Measurements from ENCODE around the gene PKDCC.
A peak's percentile ranks its signal among the peaks of the same experiment; 100 is the strongest.

The PKDCC gene

DNA sequence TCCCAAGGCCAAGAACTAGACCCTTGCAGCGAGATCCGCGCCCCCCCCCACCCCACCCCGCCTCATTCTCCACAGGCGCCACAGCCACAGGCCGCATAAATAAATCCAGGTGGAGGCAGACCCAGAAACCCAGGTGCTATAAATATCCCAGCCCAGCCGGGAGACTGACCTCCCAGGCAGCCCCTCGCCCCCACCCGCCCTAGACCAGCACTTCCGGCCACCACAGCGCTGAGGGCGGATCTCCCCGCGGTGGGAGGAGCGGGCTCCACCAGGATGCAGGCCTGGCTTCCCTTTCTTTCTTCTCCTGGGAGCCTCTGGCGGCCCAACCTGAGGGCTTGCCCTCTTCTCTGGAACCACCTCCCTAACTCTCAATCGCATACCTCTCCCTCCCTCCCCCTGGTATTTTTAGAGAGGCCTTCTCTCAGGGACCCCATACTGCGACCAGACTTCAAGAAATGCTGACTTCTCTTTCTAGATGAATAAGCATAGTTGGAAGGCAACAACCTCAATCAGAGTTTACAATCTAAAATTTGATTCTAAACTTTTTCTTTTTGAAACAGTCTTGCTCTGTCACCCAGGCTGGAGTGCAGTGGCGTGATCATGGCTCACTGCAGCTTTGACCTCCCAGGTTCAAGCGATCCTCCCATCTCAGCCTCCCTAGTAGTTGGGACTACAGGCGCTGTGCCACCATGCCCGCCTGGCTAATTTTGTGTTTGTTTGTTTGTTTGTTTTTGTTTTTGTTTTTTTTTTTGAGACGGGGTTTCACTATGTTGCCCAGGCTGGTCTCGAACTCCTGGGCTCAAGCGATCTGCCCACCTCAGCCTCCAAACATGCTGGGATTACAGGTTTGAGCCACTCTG, 55.0 kb downstream of the PKDCC start:
- no peaks in the 10 kb centered on the region for H3K36me3 ChIP-seq
- peaks cover 9% of the 10 kb centered on the region; the same call in 1 of the 2 replicates for H3K27me3 ChIP-seq
- peaks cover 78% of the 10 kb centered on the region for H3K4me1 ChIP-seq
- peak overlapping the region; percentile 91 for H3K4me2 ChIP-seq
- H3K9ac ChIP-seq: no peak overlapping the region; the same call in 1 of the 2 replicates
- H4K20me1 ChIP-seq: no peaks in the 10 kb centered on the region
- H3K27ac ChIP-seq: peak overlapping the region; percentile 82
- no peaks in the 10 kb centered on the region; the same call in 1 of the 2 replicates for H3K9me3 ChIP-seq
- peak overlapping the region; percentile 54; the same call in 1 of the 2 replicates for H3K4me3 ChIP-seq
- TF ChIP-seq Cebpa-rat (IDR thresholded peaks at IDR 0.05): no peak

DNA sequence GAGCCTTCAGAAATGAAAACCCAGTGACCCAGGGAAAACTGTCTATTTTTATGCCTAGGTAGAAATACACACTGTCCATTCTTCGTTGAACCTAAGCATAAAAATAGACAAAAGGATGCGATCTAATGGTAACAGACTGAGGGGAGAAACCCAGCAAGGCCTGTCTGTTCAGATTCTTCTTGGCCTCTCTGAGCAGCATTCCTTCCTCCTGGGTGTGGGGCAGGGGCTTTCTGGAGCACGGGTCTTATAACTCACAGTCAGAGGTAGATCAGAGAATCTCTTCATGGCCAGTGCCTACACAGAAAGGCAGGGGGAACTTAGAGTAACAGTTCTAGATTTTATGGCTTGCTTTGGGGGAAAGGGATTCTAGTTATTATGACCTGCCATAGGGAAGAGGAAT, 56.0 kb downstream of the PKDCC start:
- peaks cover 9% of the 10 kb centered on the region; the same call in 1 of the 2 replicates for H3K27me3 ChIP-seq
- H4K20me1 ChIP-seq: no peaks in the 10 kb centered on the region
- H3K4me2 ChIP-seq: no peak overlapping the region
- no peaks in the 10 kb centered on the region; the same call in 1 of the 2 replicates for H3K9me3 ChIP-seq
- no peak overlapping the region for H3K4me3 ChIP-seq
- no peak for TF ChIP-seq Cebpa-rat (IDR thresholded peaks at IDR 0.05)
- H3K9ac ChIP-seq: no peak overlapping the region
- H3K36me3 ChIP-seq: no peaks in the 10 kb centered on the region
- peaks cover 67% of the 10 kb centered on the region for H3K4me1 ChIP-seq
- no peak overlapping the region for H3K27ac ChIP-seq

GRCh38 chr2:42104621-42105020, 56.8 kb downstream of the PKDCC start:
- H3K4me2 ChIP-seq: peak overlapping the region; percentile 64
- TF ChIP-seq Cebpa-rat (IDR thresholded peaks at IDR 0.05): no peak
- no peak overlapping the region for H3K9ac ChIP-seq
- H3K4me3 ChIP-seq: no peak overlapping the region
- H3K27me3 ChIP-seq: peaks cover 9% of the 10 kb centered on the region; the same call in 1 of the 2 replicates
- H3K4me1 ChIP-seq: peaks cover 60% of the 10 kb centered on the region
- no peaks in the 10 kb centered on the region for H3K36me3 ChIP-seq
- no peak overlapping the region for H3K27ac ChIP-seq
- H4K20me1 ChIP-seq: no peaks in the 10 kb centered on the region
- no peaks in the 10 kb centered on the region; the same call in 1 of the 2 replicates for H3K9me3 ChIP-seq

DNA sequence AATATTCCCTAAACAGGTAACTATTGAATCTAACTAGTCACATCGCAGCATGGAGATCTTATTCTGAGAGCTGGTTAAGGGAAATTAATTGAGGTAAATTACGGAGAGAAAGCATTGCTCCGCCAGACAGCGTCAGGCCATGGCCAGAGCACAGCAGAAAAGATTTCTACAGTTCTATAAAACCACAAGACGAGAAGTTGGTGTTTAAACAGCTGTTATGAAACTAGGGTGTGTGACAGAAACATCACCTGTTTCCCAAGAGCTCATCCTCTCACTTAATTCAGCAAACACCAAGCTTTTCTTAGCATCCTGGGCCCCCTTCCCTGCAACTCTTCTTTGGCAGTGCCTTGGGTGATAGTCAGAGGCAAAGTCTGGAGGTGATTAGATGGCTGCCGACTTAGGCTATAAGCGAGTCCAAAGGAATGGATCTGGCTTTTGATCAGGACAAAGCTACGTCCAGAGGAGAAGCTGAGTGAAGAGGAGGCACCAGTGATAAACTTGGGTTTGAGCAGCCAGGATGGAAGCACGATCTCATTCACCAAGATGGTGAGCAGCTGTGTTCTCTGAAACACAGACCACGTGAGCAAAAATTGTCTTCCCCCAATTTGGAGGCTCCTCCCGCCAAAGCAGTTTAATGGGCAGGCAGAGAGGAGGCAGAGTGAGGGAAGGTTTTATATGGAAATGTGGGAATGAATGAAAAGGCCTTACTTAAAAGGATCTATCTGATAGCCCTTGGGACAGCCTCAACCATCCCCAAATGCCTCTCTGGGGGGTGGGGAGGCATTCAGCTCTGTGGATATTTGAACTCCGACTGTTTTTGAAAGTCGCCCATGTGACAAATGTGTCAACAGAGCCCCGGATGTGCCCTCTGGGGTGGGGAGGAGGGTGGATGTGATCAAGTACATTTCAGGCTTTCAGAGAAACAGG, 57.8 kb downstream of the PKDCC start:
- peaks cover 54% of the 10 kb centered on the region for H3K4me1 ChIP-seq
- peaks cover 9% of the 10 kb centered on the region; the same call in 1 of the 2 replicates for H3K27me3 ChIP-seq
- H3K4me2 ChIP-seq: peak overlapping the region; percentile 64
- H3K27ac ChIP-seq: peak overlapping the region; percentile 29; the same call in 1 of the 2 replicates
- H4K20me1 ChIP-seq: no peaks in the 10 kb centered on the region
- no peak overlapping the region for H3K4me3 ChIP-seq
- no peaks in the 10 kb centered on the region for H3K9me3 ChIP-seq
- TF ChIP-seq Cebpa-rat (IDR thresholded peaks at IDR 0.05): no peak
- no peak overlapping the region for H3K9ac ChIP-seq
- H3K36me3 ChIP-seq: no peaks in the 10 kb centered on the region

DNA sequence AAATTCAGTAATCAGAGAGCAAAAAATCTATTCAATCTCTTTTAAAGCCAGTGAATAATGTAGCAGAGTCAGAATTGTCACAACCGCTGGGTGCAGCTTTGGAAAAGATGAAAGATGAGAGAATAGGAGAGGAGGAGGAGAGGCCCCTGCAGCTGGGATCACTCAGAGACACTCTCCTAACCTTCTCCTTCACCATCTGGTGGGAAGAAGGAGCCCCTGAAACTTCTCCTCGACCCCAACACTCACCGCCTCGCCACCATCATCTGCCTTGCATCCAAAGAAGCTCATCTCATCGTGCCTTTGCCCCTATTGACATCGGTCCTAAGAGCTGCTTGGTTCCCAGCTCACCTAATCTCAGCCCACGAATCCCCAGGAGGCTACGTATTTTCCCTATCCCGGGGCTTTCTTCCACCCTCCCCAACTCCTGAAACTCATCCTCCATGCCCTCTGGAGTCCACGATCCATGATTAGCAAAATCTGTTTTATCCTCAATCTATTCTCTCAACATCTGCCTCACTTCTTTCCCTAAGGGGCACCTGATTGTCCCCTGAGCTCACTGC, 58.5 kb downstream of the PKDCC start:
- H4K20me1 ChIP-seq: no peaks in the 10 kb centered on the region
- H3K4me2 ChIP-seq: peak overlapping the region; percentile 64

GRCh38 chr2:42107249-42108042, 59.6 kb downstream of the PKDCC start:
- no peaks in the 10 kb centered on the region for H4K20me1 ChIP-seq
- H3K4me1 ChIP-seq: peaks cover 37% of the 10 kb centered on the region
- H3K27ac ChIP-seq: no peak overlapping the region
- no peak overlapping the region for H3K4me2 ChIP-seq
- no peak overlapping the region for H3K4me3 ChIP-seq
- no peak overlapping the region for H3K9ac ChIP-seq
- H3K27me3 ChIP-seq: no peaks in the 10 kb centered on the region
- H3K36me3 ChIP-seq: no peaks in the 10 kb centered on the region
- H3K9me3 ChIP-seq: no peaks in the 10 kb centered on the region
- no peak for TF ChIP-seq Cebpa-rat (IDR thresholded peaks at IDR 0.05)

More for the DNA sequence above, 58.5 kb downstream of the PKDCC start:
- peaks cover 7% of the 10 kb centered on the region; the same call in 1 of the 2 replicates for H3K27me3 ChIP-seq
- H3K4me1 ChIP-seq: peaks cover 48% of the 10 kb centered on the region
- TF ChIP-seq Cebpa-rat (IDR thresholded peaks at IDR 0.05): no peak
- H3K9me3 ChIP-seq: no peaks in the 10 kb centered on the region
- no peak overlapping the region for H3K4me3 ChIP-seq
- H3K36me3 ChIP-seq: no peaks in the 10 kb centered on the region
- H3K27ac ChIP-seq: peak overlapping the region; percentile 29; the same call in 1 of the 2 replicates
- H3K9ac ChIP-seq: no peak overlapping the region
